HG03060 (cell line): ENCODE data around the gene SPIN1.

Experiments used
- ATAC-seq: cut with Tn5 transposase; IDR thresholded peaks from one replicate; pipeline ENCODE4 v1.9.1; 2021; ENCODE audit warnings: low read depth, moderate number of reproducible peaks; ENCODE audit not compliant: unreplicated experiment

Gene SPIN1

GRCh38 chr9:88433583-88434255, 45.5 kb downstream of the SPIN1 start:
- no peak for ATAC-seq

- no peak for ATAC-seq
These were observed 47.1 kb downstream of the SPIN1 start for GRCh38 chr9:88435336-88435735.

GRCh38 chr9:88436379-88436778, 48.1 kb downstream of the SPIN1 start:
- no peak for ATAC-seq

GRCh38 chr9:88437210-88438146, 49.2 kb downstream of the SPIN1 start:
- ATAC-seq, result no peak

GRCh38 chr9:88438811-88439210, 50.6 kb downstream of the SPIN1 start:
- ATAC-seq, result no peak

- ATAC-seq, result no peak
These were observed 53.2 kb downstream of the SPIN1 start for GRCh38 chr9:88441301-88442007.

GRCh38 chr9:88443480-88444113, 55.4 kb downstream of the SPIN1 start:
- ATAC-seq, result no peak

GRCh38 chr9:88446728-88447127, 58.5 kb downstream of the SPIN1 start:
- ATAC-seq, result no peak

- no peak for ATAC-seq
These were observed 59.2 kb downstream of the SPIN1 start for GRCh38 chr9:88447431-88447830.

GRCh38 chr9:88451160-88451559, 62.9 kb downstream of the SPIN1 start:
- ATAC-seq, result no peak

- no peak for ATAC-seq
These were observed 70.6 kb downstream of the SPIN1 start for GRCh38 chr9:88458716-88459465.

- ATAC-seq, result no peak
These were observed 72.5 kb downstream of the SPIN1 start for GRCh38 chr9:88460587-88461332.

- ATAC-seq, result no peak
These were observed 73.9 kb downstream of the SPIN1 start for GRCh38 chr9:88462191-88462590.

GRCh38 chr9:88464851-88465250, 76.6 kb downstream of the SPIN1 start:
- no peak for ATAC-seq

- no peak for ATAC-seq
These were observed 80.0 kb downstream of the SPIN1 start for GRCh38 chr9:88468226-88468625.

GRCh38 chr9:88476491-88477271, 88.4 kb downstream of the SPIN1 start:
- ATAC-seq, result no peak

- ATAC-seq, result no peak
These were observed 89.1 kb downstream of the SPIN1 start for GRCh38 chr9:88477300-88477751.

GRCh38 chr9:88478246-88478645, 90.0 kb downstream of the SPIN1 start:
- no peak for ATAC-seq
